KOPT-K1 (cell line): ENCODE measurements around the gene UBR3.
"Not testable (repeated sequence)": the region's sequence is repeated elsewhere in the genome, so short reads cannot be mapped to it uniquely, and the experiment has no call there.

Source experiments
- H3K27ac ChIP-seq: fragments of 200-600 bp; sonication (generic); 2 replicates; pipeline ENCODE4 v1.5.1; 2016; ENCODE audit warnings: antibody characterized with exemption, mild to moderate bottlenecking, low read depth, low read length; ENCODE audit not compliant: poor library complexity, severe bottlenecking
- H3K36me3 ChIP-seq: fragments of 200-600 bp; sonication (generic); 2 replicates; pipeline ENCODE4 v1.5.1; 2017; ENCODE audit warnings: antibody characterized with exemption, mild to moderate bottlenecking, low read length, moderate library complexity; ENCODE audit not compliant: insufficient read depth
- H3K9me3 ChIP-seq: fragments of 200-600 bp; sonication (generic); 2 replicates; pipeline ENCODE4 v1.5.1; 2017; ENCODE audit warnings: antibody characterized with exemption, low read length, mild to moderate bottlenecking; ENCODE audit not compliant: insufficient read depth, poor library complexity, severe bottlenecking

UBR3 gene

GRCh38 chr2:170121689-170122088 is 294.4 kb downstream of the UBR3 start:
- Histone ChIP-seq H3K9me3 (peaks cover 8% of the 10 kb centered on the region), H3K36me3 (no peaks in the 10 kb centered on the region), H3K27ac (no peak overlapping the region)

GRCh38 chr2:170122883-170123547 is 295.8 kb downstream of the UBR3 start:
- peaks cover 8% of the 10 kb centered on the region for H3K9me3 ChIP-seq
- H3K36me3 ChIP-seq = no peaks in the 10 kb centered on the region
- no peak overlapping the region for H3K27ac ChIP-seq

GRCh38 chr2:170123593-170123992 is 296.3 kb downstream of the UBR3 start:
- no peak overlapping the region for H3K27ac ChIP-seq
- H3K9me3 ChIP-seq = peaks cover 8% of the 10 kb centered on the region
- no peaks in the 10 kb centered on the region for H3K36me3 ChIP-seq

- not testable (repeated sequence) for H3K9me3 ChIP-seq, H3K36me3 ChIP-seq, H3K27ac ChIP-seq
These were observed 299.0 kb downstream of the UBR3 start for GRCh38 chr2:170126138-170126728.
